B cell (primary cell): Measurements from ENCODE around the gene RNF181. TPM values are rescaled to one million over a fixed set of nuclear protein-coding genes. Genes with fewer than 3 reads are reported as not detected.

Source experiments
- ATAC-seq: fragments of 200-7000 bp; cut with Tn5 transposase; one replicate; pipeline ENCODE4 v1.10.0; 2021; ENCODE audit warnings: low read depth, mild to moderate bottlenecking, moderate number of reproducible peaks, moderate library complexity
- CTCF ChIA-PET: fragments of 350-600 bp; sonication (Branson Sonifier 250); formaldehyde crosslinking; loops from one replicate; lab custom pipeline; 2021; ENCODE audit warnings: antibody characterized with exemption, inconsistent platforms; lab: Charles Lee
- POLR2A ChIA-PET: fragments of 350-600 bp; sonication (Branson Sonifier 250); formaldehyde crosslinking; loops from one replicate; lab custom pipeline; 2021; ENCODE audit warnings: antibody characterized with exemption; lab: Charles Lee
- DNase-seq: peaks from one replicate; pipeline ENCODE4 v3.0.0; 2013
- H2AFZ ChIP-seq: 2 replicates; pipeline ENCODE4 v1.6.1; 2012; ENCODE audit warnings: mild to moderate bottlenecking, low read depth, low read length; ENCODE audit not compliant: insufficient read depth, poor library complexity, severe bottlenecking
- H3K27ac ChIP-seq, 2 donors: 1 replicate in 1 of 2; 2 replicates in 1 of 2; pipeline ENCODE4 v1.5.1; 2012 to 2013; ENCODE audit warnings: low read length in 2 of 2, mild to moderate bottlenecking in 2 of 2, moderate library complexity in 1 of 2
- H3K27me3 ChIP-seq, 4 experiments: fragments of 200-600 bp in 1 of 4; sonication (generic) in 1 of 4; replicated peaks in 1 of 4; 1 replicate in 2 of 4; 2 replicates in 2 of 4; pipeline versions ENCODE4 v1.6.1 to v1.7.0; 2013 to 2016; ENCODE audit warnings: low read length in 3 of 4, mild to moderate bottlenecking in 2 of 4, mixed read lengths in 1 of 4, moderate library complexity in 1 of 4; ENCODE audit not compliant: insufficient read depth in 4 of 4, control insufficient read depth in 3 of 4; ENCODE audit errors: control extremely low read depth in 1 of 4
- H3K36me3 ChIP-seq, 2 experiments: replicated peaks in 1 of 2; 1 replicate in 1 of 2; 2 replicates in 1 of 2; pipeline versions ENCODE4 v1.6.1 to v1.7.1; 2013; ENCODE audit warnings: low read length in 1 of 2; ENCODE audit not compliant: insufficient read depth in 2 of 2, control insufficient read depth in 1 of 2; ENCODE audit errors: control extremely low read depth in 1 of 2, extremely low read depth in 1 of 2
- H3K4me1 ChIP-seq, 2 donors: fragments of 200-600 bp in 1 of 2; sonication (generic) in 1 of 2; 1 replicate in 1 of 2; 2 replicates in 1 of 2; pipeline versions ENCODE4 v1.5.1 to v1.6.1; 2013 to 2017; ENCODE audit warnings: low read length in 2 of 2; ENCODE audit not compliant: control insufficient read depth in 2 of 2, insufficient read depth in 2 of 2
- H3K4me2 ChIP-seq: replicated peaks from 2 replicates; pipeline ENCODE3; 2012; ENCODE audit warnings: mild to moderate bottlenecking, low read depth, low read length; ENCODE audit not compliant: poor library complexity, severe bottlenecking
- H3K4me3 ChIP-seq, 5 experiments: fragments of 200-600 bp in 1 of 5; sonication (generic) in 1 of 5; 1 replicate in 3 of 5; 2 replicates in 2 of 5; pipeline versions ENCODE4 v1.5.1 to v1.7.0; 2011 to 2016; ENCODE audit warnings: low read length in 4 of 5, mild to moderate bottlenecking in 4 of 5, low read depth in 2 of 5, control low read depth in 1 of 5, moderate library complexity in 1 of 5; ENCODE audit not compliant: insufficient read depth in 1 of 5; ENCODE audit errors: control extremely low read depth in 1 of 5, extremely low read depth in 1 of 5
- H3K79me2 ChIP-seq: fragments of 200-600 bp; sonication (generic); one replicate; pipeline ENCODE4 v1.6.0; 2016; ENCODE audit warnings: low read length; ENCODE audit not compliant: control insufficient read depth, insufficient read depth
- H3K9ac ChIP-seq: fragments of 200-600 bp; sonication (generic); 2 replicates; pipeline ENCODE4 v1.6.1; 2017; ENCODE audit warnings: mild to moderate bottlenecking, low read length, moderate library complexity
- H3K9me3 ChIP-seq, 3 donors: one replicate each; pipeline versions ENCODE4 v1.6.1 to v1.7.1; 2013; ENCODE audit warnings: low read length in 2 of 3; ENCODE audit not compliant: control insufficient read depth in 2 of 3, insufficient read depth in 1 of 3; ENCODE audit errors: control extremely low read depth in 1 of 3
- H4K20me1 ChIP-seq: 2 replicates; pipeline ENCODE4 v1.6.0; 2012; ENCODE audit warnings: mild to moderate bottlenecking, low read length; ENCODE audit not compliant: insufficient read depth, control insufficient read depth, poor library complexity, severe bottlenecking
- H3K27ac Mint-ChIP-seq: one replicate; pipeline ENCODE4 v1.8.0; 2021; ENCODE audit warnings: mixed read lengths
- H3K27me3 Mint-ChIP-seq: one replicate; pipeline ENCODE4 v1.8.0; 2021; ENCODE audit warnings: mixed read lengths
- H3K4me1 Mint-ChIP-seq: one replicate; pipeline ENCODE4 v1.8.0; 2021; ENCODE audit warnings: mixed read lengths
- H3K4me3 Mint-ChIP-seq: one replicate; pipeline ENCODE4 v1.8.0; 2021; ENCODE audit warnings: mixed read lengths
- H3K9me3 Mint-ChIP-seq: one replicate; pipeline ENCODE4 v1.8.0; 2022; ENCODE audit warnings: mixed read lengths; ENCODE audit not compliant: insufficient read depth
- EZH2 ChIP-seq: IDR thresholded peaks from 2 replicates; pipeline ENCODE4 v1.6.1; 2012; ENCODE audit warnings: borderline replicate concordance, low read depth, mild to moderate bottlenecking, moderate library complexity, low read length; ENCODE audit not compliant: insufficient read depth, poor library complexity, severe bottlenecking
- WGBS: methylation state at CpG from one replicate; pipeline ENCODE4 v1.1.5; 2013; ENCODE audit warnings: missing lambda C conversion rate; ENCODE audit not compliant: insufficient coverage; 5-methylcytosine and 5-hydroxymethylcytosine counted together
- intact Hi-C: fragments of 100-400 bp; cut with micrococcal nuclease; formaldehyde crosslinking; loops from one replicate; pipeline ENCODE4 v1.10.0; 2022
- polyA plus RNA-seq: library from polyadenylated mRNA; depleted of rRNA; stranded (reverse); fragments of >200 nt; gene quantifications from 2 replicates; pipeline ENCODE4 v1.2.3, GENCODE V29; 2012
- total RNA-seq, 2 donors: library from RNA; stranded (reverse); fragments of 120-200 nt in 1 of 2; gene quantifications; 1 replicate in 1 of 2; 2 replicates in 1 of 2; pipeline versions ENCODE4 v1.2.3 to v1.2.4, GENCODE V29; 2013 to 2022
- TF ChIP-seq, protein P1 (sequence below): fragments of 200-600 bp; IDR thresholded peaks from one replicate; pipeline ENCODE4 v1.8.0; 2022; ENCODE audit warnings: antibody characterized with exemption, mild to moderate bottlenecking

The RNF181 gene
- total and polyA plus RNA-seq, 2 donors (not counting 1 experiment from before 2014, with no cell fraction given) = 76.6 to 151 TPM

GRCh38 chr2:85635011-85635410, 39.5 kb downstream of the RNF181 start:
- TF ChIP-seq EZH2 = no peak
- TF ChIP-seq, protein P1, sequence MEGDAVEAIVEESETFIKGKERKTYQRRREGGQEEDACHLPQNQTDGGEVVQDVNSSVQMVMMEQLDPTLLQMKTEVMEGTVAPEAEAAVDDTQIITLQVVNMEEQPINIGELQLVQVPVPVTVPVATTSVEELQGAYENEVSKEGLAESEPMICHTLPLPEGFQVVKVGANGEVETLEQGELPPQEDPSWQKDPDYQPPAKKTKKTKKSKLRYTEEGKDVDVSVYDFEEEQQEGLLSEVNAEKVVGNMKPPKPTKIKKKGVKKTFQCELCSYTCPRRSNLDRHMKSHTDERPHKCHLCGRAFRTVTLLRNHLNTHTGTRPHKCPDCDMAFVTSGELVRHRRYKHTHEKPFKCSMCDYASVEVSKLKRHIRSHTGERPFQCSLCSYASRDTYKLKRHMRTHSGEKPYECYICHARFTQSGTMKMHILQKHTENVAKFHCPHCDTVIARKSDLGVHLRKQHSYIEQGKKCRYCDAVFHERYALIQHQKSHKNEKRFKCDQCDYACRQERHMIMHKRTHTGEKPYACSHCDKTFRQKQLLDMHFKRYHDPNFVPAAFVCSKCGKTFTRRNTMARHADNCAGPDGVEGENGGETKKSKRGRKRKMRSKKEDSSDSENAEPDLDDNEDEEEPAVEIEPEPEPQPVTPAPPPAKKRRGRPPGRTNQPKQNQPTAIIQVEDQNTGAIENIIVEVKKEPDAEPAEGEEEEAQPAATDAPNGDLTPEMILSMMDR = no peak
- no peaks in the 10 kb centered on the region for H3K9me3 ChIP-seq
- H3K4me3 ChIP-seq = no peak overlapping the region
- no peak overlapping the region for H2AFZ ChIP-seq
- H3K27ac ChIP-seq = no peak overlapping the region
- H3K4me2 ChIP-seq = no peak overlapping the region
- no peaks in the 10 kb centered on the region for H3K4me1 ChIP-seq
- peaks cover 9 to 88% of the 10 kb centered on the region in 2 experiments for H3K36me3 ChIP-seq
- Mint-ChIP-seq H3K4me1 (peaks cover 4% of the 10 kb centered on the region), H3K9me3 (no peaks in the 10 kb centered on the region), H3K4me3 (no peak overlapping the region), H3K27me3 (no peaks in the 10 kb centered on the region), H3K27ac (no peak overlapping the region)
- DNase-seq (no peak), ATAC-seq (no peak)
- H3K9ac ChIP-seq = no peak overlapping the region
- intact Hi-C loops = no loop called here
- H3K27me3 ChIP-seq = no peaks in the 10 kb centered on the region
- peaks cover 35% of the 10 kb centered on the region for H3K79me2 ChIP-seq
- POLR2A ChIA-PET = no interaction called here
- H4K20me1 ChIP-seq = peaks cover 13% of the 10 kb centered on the region
- CTCF ChIA-PET = interaction anchor here (1.2 to 8.4 kb wide), 3 partner anchors 10 to 72 kb away, joined by 3 to 134 read pairs (median 22); no protein-coding TSS in a partner anchor
- 91% methylated on average over 3 of the region's 8 CpGs for WGBS

GRCh38 chr2:85635636-85636035, 40.1 kb downstream of the RNF181 start:
- no peak overlapping the region for H3K4me2 ChIP-seq
- H2AFZ ChIP-seq = no peak overlapping the region
- no peak overlapping the region for H3K27ac ChIP-seq
- H3K36me3 ChIP-seq = peaks cover 7 to 86% of the 10 kb centered on the region in 2 experiments
- H3K4me1 Mint-ChIP-seq = peaks cover 4% of the 10 kb centered on the region
- no peak overlapping the region for H3K27ac Mint-ChIP-seq
- no peak for TF ChIP-seq EZH2
- TF ChIP-seq, protein P1 = no peak
- no peak overlapping the region for H3K4me3 ChIP-seq
- intact Hi-C loops = no loop called here
- peaks cover 13% of the 10 kb centered on the region for H4K20me1 ChIP-seq
- no peaks in the 10 kb centered on the region for H3K27me3 ChIP-seq
- no peaks in the 10 kb centered on the region for H3K9me3 ChIP-seq
- H3K27me3 Mint-ChIP-seq = no peaks in the 10 kb centered on the region
- no peaks in the 10 kb centered on the region for H3K9me3 Mint-ChIP-seq
- H3K4me3 Mint-ChIP-seq = no peak overlapping the region
- ATAC-seq (no peak), DNase-seq (no peak)
- WGBS = 80% methylated on average over 2 of the region's 4 CpGs
- H3K9ac ChIP-seq = no peak overlapping the region
- ChIA-PET POLR2A (interaction anchor here (0.6 kb wide), 1 partner anchor 146 kb away, joined by 4 read pairs; no protein-coding TSS in a partner anchor), CTCF (interaction anchor here (1.2 to 8.4 kb wide), 6 partner anchors 9 to 71 kb away, joined by 3 to 134 read pairs (median 22); no protein-coding TSS in a partner anchor)
- H3K4me1 ChIP-seq = no peaks in the 10 kb centered on the region
- peaks cover 34% of the 10 kb centered on the region for H3K79me2 ChIP-seq
